NT2/D1 (cell line): ENCODE results near the gene WFIKKN1.

Source experiments
- YY1 ChIP-seq: IDR thresholded peaks from 2 replicates; pipeline ENCODE4 v1.6.1; 2011; ENCODE audit not compliant: insufficient read length, insufficient read depth
- ZNF274 ChIP-seq: IDR thresholded peaks from 2 replicates; pipeline ENCODE4 v1.6.1; 2011; ENCODE audit warnings: mild to moderate bottlenecking, low read depth, low read length

- TF ChIP-seq YY1 (no peak), ZNF274 (no peak)
Observed at GRCh38 chr16:630815-631405, at the start of gene WFIKKN1.
